Spleen (tissue), 7 donors: ENCODE data around the gene GRID2IP.
"Not testable (repeated sequence)": the region's sequence is repeated elsewhere in the genome, so short reads cannot be mapped to it uniquely, and the experiment has no call there.

Experiments used
- POLR2A ChIP-seq, 3 donors: fragments of 450-650 bp; IDR thresholded peaks; one replicate each; pipeline ENCODE4 v1.5.1; 2017; ENCODE audit warnings: antibody characterized with exemption in 3 of 3, mild to moderate bottlenecking in 1 of 3
- TF ChIP-seq, protein P1 (sequence below), 11 experiments: fragments of 200-600 bp in 7 of 11; fragments of 450-650 bp in 4 of 11; sonication (generic) in 4 of 11; IDR thresholded peaks in 8 of 11; conservative IDR thresholded peaks in 3 of 11; 1 replicate in 7 of 11; 2 replicates in 4 of 11; pipeline versions ENCODE4 v1.4.0 to v1.8.0; 2016 to 2021; ENCODE audit warnings: antibody characterized with exemption in 11 of 11, inconsistent platforms in 4 of 11, mild to moderate bottlenecking in 1 of 11
- donor health status: DM: no; HTN: no; CAD: no; lungs with moderate emphysema.
- donor health status: DM: no; HTN: no; CAD: no.
- donor health status: DM: no; HTN: no; CAD: no.

GRCh38 chr7:6585746-6586432 is 34.6 kb upstream of the GRID2IP start:
- TF ChIP-seq, protein P1, sequence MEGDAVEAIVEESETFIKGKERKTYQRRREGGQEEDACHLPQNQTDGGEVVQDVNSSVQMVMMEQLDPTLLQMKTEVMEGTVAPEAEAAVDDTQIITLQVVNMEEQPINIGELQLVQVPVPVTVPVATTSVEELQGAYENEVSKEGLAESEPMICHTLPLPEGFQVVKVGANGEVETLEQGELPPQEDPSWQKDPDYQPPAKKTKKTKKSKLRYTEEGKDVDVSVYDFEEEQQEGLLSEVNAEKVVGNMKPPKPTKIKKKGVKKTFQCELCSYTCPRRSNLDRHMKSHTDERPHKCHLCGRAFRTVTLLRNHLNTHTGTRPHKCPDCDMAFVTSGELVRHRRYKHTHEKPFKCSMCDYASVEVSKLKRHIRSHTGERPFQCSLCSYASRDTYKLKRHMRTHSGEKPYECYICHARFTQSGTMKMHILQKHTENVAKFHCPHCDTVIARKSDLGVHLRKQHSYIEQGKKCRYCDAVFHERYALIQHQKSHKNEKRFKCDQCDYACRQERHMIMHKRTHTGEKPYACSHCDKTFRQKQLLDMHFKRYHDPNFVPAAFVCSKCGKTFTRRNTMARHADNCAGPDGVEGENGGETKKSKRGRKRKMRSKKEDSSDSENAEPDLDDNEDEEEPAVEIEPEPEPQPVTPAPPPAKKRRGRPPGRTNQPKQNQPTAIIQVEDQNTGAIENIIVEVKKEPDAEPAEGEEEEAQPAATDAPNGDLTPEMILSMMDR (IDR thresholded peaks at IDR 0.05 in 8 of 11, conservative IDR thresholded peaks at IDR 0.05 in 3 of 11): not testable (repeated sequence)
- TF ChIP-seq POLR2A (IDR thresholded peaks at IDR 0.05): not testable (repeated sequence)
